WI38 (cell line): Measurements from ENCODE around the gene DVL3.

Experiments used
- H3K4me3 ChIP-seq: 2 replicates; pipeline ENCODE4 v1.5.1; 2011; ENCODE audit warnings: low read depth, mild to moderate bottlenecking, control low read depth, low read length
- TF ChIP-seq, protein P1 (sequence below): IDR thresholded peaks from 2 replicates; pipeline ENCODE4 v1.5.1; 2012; ENCODE audit warnings: low read depth, mild to moderate bottlenecking, control low read depth, low read length

Gene DVL3

DNA sequence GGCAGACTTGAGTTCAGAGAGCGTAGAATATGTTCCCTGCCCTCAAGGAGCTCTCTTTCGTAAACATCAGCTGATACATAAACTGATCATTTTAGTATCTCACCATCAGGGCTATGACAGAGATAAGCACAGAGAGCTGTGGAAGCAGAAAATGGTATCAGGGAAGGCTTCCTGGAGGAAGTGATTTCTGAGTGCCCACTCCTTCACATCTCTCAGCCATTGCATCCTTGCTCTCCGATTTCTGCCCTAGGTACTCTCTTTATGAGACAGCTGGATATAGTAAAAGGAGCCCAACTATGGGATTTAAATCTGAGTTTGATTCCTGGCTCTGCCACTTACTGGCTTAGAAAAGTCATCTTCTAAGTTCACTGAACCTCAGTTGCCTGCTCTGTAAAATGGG, 10.4 kb downstream of the DVL3 start:
- TF ChIP-seq, protein P1, sequence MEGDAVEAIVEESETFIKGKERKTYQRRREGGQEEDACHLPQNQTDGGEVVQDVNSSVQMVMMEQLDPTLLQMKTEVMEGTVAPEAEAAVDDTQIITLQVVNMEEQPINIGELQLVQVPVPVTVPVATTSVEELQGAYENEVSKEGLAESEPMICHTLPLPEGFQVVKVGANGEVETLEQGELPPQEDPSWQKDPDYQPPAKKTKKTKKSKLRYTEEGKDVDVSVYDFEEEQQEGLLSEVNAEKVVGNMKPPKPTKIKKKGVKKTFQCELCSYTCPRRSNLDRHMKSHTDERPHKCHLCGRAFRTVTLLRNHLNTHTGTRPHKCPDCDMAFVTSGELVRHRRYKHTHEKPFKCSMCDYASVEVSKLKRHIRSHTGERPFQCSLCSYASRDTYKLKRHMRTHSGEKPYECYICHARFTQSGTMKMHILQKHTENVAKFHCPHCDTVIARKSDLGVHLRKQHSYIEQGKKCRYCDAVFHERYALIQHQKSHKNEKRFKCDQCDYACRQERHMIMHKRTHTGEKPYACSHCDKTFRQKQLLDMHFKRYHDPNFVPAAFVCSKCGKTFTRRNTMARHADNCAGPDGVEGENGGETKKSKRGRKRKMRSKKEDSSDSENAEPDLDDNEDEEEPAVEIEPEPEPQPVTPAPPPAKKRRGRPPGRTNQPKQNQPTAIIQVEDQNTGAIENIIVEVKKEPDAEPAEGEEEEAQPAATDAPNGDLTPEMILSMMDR = no peak
- H3K4me3 ChIP-seq = no peak overlapping the region

DNA sequence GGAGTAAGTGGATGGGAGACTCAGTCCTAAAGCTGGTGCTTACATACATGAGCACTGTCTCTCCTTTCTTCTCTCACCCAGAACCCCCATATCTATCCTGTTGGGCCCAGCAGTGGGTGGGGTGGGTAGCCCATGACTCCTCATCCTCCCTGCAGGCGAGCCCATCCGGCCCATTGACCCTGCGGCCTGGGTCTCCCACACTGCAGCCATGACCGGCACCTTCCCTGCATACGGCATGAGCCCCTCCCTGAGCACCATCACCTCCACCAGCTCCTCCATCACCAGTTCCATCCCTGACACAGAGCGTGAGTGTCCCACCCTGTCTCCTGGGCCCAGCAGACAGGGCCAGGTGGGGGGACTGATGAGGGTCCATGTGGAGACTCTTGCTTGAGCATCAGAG, 11.5 kb downstream of the DVL3 start:
- H3K4me3 ChIP-seq = no peak overlapping the region
- TF ChIP-seq, protein P1 = no peak

DNA sequence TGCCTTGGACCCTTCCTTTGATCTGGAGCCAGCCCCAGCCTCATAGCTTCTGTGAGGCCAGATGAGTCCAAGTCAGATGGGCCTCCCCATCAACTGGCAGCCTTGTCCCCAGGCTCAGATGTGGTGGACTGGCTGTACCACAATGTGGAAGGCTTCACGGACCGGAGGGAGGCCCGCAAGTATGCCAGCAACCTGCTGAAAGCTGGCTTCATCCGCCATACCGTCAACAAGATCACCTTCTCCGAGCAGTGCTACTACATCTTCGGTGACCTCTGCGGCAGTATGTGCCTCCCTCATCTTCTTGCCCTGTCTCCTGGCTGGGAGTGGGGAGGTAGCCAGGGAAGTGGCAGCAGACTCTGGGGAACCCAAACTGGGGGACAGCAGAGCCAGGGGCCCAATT, 12.6 kb downstream of the DVL3 start:
- H3K4me3 ChIP-seq = no peak overlapping the region
- TF ChIP-seq, protein P1 = no peak

DNA sequence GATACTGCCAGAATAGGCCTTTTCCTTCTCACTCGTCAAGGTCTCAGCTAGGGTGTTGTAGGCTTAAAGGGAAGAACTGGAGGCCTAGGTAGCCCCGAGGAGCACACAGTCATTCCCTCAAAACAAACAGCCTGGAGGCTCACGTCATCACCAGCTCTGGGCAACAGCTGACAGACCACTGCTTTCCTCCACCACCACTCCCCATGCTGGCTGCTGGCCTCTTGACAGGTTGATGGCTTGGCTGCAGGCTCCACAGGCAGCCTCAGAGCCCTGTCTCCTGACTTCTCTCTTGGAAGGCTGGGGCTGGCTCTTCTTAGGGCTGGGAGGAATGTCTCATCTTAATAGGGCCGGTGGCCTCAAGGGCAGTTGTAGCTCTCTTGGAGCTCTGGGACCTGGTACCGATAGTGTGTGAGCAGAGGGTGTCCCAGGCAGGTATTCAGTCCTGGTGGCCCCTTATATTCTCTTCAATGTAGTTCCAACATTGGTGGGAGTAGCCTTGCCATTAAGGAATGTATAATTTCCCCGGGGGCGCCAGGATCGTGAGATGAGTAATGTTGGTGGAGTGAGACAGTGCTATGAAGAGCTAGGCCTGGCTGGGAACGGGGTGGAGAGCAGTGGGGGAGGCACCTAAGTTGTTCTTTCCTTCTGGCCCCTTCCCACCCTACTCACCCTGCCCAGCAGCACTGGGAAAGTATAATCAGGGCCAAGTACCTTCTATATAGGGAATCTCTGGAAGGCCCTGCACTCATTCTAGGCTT, 13.4 kb downstream of the DVL3 start:
- no peak overlapping the region for H3K4me3 ChIP-seq
- TF ChIP-seq, protein P1 = no peak

DNA sequence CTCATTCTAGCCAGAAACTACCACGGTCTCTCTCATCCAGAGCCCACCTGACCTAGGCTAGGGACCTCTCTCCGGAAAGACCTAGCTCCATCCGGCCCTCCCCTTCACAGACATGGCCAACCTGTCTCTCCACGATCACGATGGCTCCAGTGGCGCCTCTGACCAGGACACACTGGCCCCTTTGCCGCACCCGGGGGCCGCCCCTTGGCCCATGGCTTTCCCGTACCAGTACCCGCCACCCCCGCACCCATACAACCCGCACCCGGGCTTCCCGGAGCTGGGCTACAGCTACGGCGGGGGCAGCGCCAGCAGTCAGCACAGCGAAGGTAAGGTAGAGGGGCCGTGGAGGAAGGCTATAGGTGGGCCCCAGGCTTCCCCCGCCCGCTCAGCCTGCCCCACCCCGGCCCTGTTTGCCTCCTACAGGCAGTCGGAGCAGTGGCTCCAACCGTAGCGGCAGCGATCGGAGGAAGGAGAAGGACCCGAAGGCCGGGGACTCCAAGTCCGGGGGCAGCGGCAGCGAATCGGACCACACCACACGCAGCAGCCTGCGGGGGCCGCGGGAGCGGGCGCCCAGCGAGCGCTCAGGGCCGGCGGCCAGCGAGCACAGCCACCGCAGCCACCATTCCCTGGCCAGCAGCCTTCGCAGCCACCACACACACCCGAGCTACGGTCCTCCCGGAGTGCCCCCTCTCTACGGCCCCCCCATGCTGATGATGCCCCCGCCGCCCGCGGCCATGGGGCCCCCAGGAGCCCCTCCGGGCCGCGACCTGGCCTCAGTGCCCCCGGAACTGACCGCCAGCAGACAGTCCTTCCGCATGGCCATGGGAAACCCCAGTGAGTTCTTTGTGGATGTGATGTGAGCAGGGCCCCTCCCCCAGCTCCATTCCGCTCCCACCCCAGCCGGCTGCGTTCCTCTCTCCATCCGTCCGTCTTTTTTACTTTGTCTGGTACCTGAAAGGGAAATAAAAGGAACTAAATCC, 15.0 kb downstream of the DVL3 start:
- H3K4me3 ChIP-seq = no peak overlapping the region
- TF ChIP-seq, protein P1 = no peak

DNA sequence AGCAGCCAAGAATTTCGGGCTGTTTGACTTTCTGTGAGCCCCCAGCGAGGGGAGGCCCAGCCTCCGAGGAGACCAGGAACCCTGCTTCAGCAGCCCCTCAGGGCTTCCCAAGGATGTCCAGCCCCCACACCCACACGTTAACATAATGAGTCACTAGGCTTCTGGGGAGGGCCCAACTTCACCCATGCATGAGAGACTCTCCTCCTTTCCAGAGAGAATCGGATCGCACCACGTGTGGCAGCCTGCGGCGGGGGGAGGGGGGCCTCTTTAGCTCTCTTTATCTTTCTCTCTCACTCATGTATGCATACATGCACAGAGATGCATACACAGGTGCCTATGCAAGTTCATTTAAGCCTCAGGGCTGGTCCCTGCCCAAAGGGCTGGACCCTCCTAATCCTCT, 16.4 kb downstream of the DVL3 start:
- TF ChIP-seq, protein P1 = no peak
- no peak overlapping the region for H3K4me3 ChIP-seq
